GM12891 (cell line): ENCODE measurements around the gene MBD2.
A peak's percentile ranks its signal among the peaks of the same experiment; 100 is the strongest.

Experiments
- DNase-seq: peaks from one replicate; pipeline ENCODE4 v3.0.0; 2011; ENCODE audit warnings: low spot score; ENCODE audit not compliant: insufficient read length
- FAIRE-seq: peaks from 2 replicates; lab custom pipeline; 2011; peaks lifted over from hg19 to GRCh38; lab: Jason Lieb, UNC
- PAX5 ChIP-seq: IDR thresholded peaks from 2 replicates; pipeline ENCODE4 v1.6.1; 2011; ENCODE audit warnings: low read length, moderate library complexity, mild to moderate bottlenecking; ENCODE audit not compliant: insufficient read depth, severe bottlenecking
- POLR2A ChIP-seq: IDR thresholded peaks from 2 replicates; pipeline ENCODE4 v1.6.1; 2011; ENCODE audit warnings: low read depth, low read length, control low read depth
- POLR2AphosphoS5 ChIP-seq: IDR thresholded peaks from 2 replicates; pipeline ENCODE4 v1.6.1; 2011; ENCODE audit warnings: low read depth, low read length, control low read depth
- POU2F2 ChIP-seq: IDR thresholded peaks from 2 replicates; pipeline ENCODE4 v1.6.1; 2011; ENCODE audit warnings: low read depth, mild to moderate bottlenecking, control low read depth, low read length, moderate library complexity
- SPI1 ChIP-seq: IDR thresholded peaks from 2 replicates; pipeline ENCODE4 v1.6.1; 2011; ENCODE audit warnings: low read depth, low read length, control low read depth
- TAF1 ChIP-seq: IDR thresholded peaks from 2 replicates; pipeline ENCODE4 v1.6.1; 2011; ENCODE audit warnings: low read depth, low read length, control low read depth

The MBD2 gene

DNA sequence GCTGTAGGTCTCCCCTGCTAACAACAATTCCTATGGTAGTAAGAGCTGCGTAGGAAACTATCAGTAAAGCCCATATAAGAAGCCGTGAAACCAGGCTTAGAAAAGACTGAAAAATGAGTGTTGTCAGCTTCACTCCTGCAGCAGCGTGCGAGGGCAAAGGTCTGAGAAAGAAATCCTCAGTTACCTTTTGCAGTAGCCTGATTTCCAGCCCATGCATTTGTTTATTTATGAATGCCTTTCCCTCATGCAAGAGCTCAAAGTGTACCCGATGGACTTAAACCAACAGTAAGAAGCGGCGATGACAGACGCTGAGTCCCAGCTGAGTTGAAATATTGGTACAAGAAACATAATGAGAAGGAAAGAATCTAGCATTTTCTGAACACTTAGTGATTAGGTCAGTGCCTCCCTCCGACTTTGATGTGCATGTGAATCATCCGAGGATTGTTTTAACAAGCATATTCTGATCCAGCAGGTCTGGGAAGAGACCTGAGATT is 29.8 kb upstream of the MBD2 start:
- FAIRE-seq, result no peak
- TF ChIP-seq PAX5 (no peak), POLR2AphosphoS5 (no peak), TAF1 (no peak), POLR2A (no peak), SPI1 (no peak), POU2F2 (no peak)
- DNase-seq, result no peak

DNA sequence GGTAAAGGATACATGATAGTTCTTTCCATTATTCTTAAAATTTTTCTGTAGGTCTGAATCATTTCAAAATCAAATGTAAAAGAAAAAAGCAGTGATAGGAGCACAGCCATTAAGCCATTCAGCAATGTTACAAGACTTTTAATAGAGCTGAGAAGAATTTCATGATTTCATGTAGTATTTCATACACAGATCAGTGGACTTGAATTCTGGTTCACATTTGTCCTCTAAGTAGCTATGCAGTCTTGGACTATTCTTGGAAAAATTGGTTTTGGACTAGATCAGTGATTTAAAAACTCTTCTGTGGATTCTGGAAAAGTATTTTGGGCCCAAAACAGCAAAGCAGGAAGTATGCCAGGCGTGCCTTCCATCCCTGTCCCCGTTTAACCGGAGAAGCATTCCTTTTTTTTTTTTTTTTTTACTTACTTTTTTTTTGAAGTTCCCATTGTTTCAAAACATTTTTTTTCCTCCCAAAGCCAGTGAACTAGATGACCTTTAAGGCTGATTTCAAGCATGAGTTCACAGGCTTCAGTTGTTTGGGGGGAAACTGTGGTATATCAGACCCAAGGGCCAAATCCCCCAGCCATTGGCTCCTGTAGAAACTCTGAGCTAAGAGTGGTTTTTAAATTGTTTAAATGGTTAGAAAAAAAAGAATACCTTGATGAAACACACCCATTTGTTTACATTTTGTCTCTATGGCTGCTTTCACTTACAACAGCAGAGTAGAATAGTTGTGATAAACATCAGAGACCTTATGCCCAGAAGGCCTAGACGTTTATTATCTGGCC is 27.3 kb upstream of the MBD2 start:
- FAIRE-seq, result no peak
- TF ChIP-seq POU2F2 (no peak), POLR2A (no peak), SPI1 (no peak), TAF1 (no peak), PAX5 (no peak), POLR2AphosphoS5 (no peak)
- no peak for DNase-seq

DNA sequence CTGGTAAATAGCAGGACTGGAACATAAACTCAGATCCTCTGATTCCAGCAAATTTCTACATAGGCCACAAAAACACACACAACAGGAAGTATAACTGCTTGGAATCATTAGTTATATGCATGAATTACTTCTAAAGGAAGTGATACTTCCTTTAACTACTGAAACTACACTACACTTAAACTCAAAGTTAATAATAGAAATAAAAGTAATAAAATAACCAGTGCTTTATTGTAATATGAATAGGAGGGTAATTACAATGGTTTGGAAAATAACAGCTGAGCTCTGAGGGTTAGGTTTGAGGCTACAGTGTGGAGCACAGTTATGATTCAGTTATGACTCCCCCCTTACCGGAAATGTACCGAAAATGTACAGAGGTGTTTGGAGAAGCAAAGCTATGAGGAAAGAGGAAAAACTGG is 26.4 kb upstream of the MBD2 start:
- TF ChIP-seq POLR2AphosphoS5, result no peak
- peak; percentile 50; the same call in 1 of the 2 replicates for TF ChIP-seq SPI1
- FAIRE-seq (peak; percentile 78), DNase-seq (no peak)

GRCh38 chr18:54247511-54248175 is 23.2 kb upstream of the MBD2 start:
- DNase-seq (no peak), FAIRE-seq (no peak)

GRCh38 chr18:54242327-54242726 is 17.9 kb upstream of the MBD2 start:
- no peak for TF ChIP-seq POLR2AphosphoS5
- TF ChIP-seq POU2F2, result no peak
- TF ChIP-seq POLR2A, result no peak
- no peak for TF ChIP-seq PAX5
- no peak for TF ChIP-seq SPI1
- no peak for TF ChIP-seq TAF1
- DNase-seq, result no peak
- FAIRE-seq, result no peak

More at GRCh38 chr18:54247511-54248175, 23.2 kb upstream of the MBD2 start:
- TF ChIP-seq SPI1 (no peak), TAF1 (no peak), PAX5 (no peak), POLR2A (no peak), POU2F2 (no peak), POLR2AphosphoS5 (no peak)

- TF ChIP-seq POLR2AphosphoS5 (no peak), POLR2A (no peak), SPI1 (no peak), PAX5 (no peak), TAF1 (no peak), POU2F2 (no peak)
- FAIRE-seq (no peak), DNase-seq (no peak)
These were observed 17.0 kb upstream of the MBD2 start for GRCh38 chr18:54241483-54241882.

- TF ChIP-seq TAF1, result no peak
- no peak for TF ChIP-seq POLR2AphosphoS5
- TF ChIP-seq POU2F2, result no peak
- no peak for TF ChIP-seq SPI1
- FAIRE-seq (no peak), DNase-seq (no peak)
These were observed 16.2 kb upstream of the MBD2 start for GRCh38 chr18:54240629-54241107.

- TF ChIP-seq SPI1 (no peak), POLR2AphosphoS5 (no peak), POU2F2 (no peak), POLR2A (no peak), PAX5 (no peak)
- no peak for DNase-seq
- no peak for FAIRE-seq
These were observed 15.1 kb upstream of the MBD2 start for GRCh38 chr18:54239601-54240000.

- FAIRE-seq, result no peak
These were observed 14.6 kb upstream of the MBD2 start for GRCh38 chr18:54239091-54239490.

DNA sequence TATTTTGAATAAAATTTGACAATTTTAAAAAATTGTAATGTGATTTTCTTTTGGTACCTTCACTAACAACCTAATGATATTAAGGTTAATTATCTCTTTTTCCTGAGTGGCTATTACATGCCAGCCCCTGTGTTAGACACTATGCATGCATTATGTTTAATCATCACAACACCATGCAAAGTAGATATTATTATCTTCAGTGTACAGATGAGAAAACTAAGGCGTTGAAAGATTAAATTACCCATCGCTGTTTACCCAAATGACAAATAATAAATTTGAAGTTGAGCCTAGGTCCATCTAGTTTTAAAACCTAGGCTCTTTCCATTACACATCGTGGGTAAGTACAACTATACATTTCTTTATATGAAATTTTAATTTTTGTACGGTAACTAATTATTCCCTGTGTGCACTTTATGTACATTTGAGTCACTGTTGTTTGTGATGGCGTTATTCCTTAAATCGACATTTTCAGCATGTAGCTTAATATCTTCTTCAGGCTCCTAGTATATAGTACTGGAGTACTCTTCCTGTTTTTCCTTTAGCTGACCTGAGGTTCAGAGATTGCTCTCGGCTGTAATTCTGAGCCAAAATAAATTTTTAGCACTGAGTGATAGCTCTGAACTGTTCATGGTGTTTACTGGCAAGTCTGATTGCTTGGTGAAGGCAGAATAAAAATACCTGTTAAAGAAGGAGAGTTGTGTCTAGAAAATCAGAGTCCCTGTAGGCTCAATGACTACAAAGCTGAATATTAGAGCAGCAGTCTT is 13.9 kb upstream of the MBD2 start:
- no peak for FAIRE-seq
- TF ChIP-seq PAX5, result no peak
- no peak for TF ChIP-seq POLR2AphosphoS5
- TF ChIP-seq SPI1, result no peak
- no peak for TF ChIP-seq TAF1
- TF ChIP-seq POLR2A, result no peak
- no peak for TF ChIP-seq POU2F2
- no peak for DNase-seq

More at GRCh38 chr18:54239091-54239490, 14.6 kb upstream of the MBD2 start:
- no peak for DNase-seq
- no peak for TF ChIP-seq POLR2AphosphoS5
